HG03039 (cell line): Measurements from ENCODE around the gene KRTAP10-2.
"Not testable (repeated sequence)": the region's sequence is repeated elsewhere in the genome, so short reads cannot be mapped to it uniquely, and the experiment has no call there.

Experiments used
- ATAC-seq: cut with Tn5 transposase; IDR thresholded peaks from one replicate; pipeline ENCODE4 v1.9.1; 2021; ENCODE audit warnings: mild to moderate bottlenecking, moderate library complexity; ENCODE audit not compliant: unreplicated experiment

KRTAP10-2 gene

DNA sequence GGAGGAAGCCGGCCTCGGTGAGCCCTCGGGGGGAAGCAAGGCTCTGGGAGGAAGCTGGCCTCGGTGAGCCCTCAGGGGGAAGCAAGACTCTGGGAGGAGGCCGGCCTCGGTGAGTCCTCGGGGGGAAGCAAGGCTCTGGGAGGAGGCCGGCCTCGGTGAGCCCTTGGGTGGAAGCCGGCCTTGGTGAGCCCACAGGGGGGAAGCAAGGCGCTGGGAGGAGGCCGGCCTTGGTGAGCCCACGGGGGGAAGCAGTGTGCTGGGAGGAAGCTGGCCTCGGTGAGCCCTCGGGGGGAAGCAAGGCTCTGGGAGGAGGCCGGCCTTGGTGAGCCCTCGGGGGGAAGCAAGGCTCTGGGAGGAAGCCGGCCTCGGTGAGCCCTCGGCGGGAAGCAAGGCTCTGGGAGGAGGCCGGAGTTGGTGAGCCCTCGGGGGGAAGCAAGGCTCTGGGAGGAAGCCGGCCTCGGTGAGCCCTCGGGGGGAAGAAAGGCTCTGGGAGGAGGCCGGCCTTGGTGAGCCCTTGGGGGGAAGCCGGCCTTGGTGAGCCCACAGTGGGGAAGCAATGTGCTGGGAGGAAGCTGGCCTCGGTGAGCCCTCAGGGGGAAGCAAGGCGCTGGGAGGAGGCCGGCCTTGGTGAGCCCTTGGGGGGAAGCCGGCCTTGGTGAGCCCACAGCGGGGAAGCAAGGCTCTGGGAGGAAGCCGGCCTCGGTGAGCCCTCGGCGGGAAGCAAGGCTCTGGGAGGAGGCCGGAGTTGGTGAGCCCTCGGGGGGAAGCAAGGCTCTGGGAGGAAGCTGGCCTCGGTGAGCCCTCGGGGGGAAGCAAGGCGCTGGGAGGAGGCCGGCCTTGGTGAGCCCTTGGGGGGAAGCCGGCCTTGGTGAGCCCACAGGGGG, 48.1 kb downstream of the KRTAP10-2 start:
- ATAC-seq = not testable (repeated sequence)

DNA sequence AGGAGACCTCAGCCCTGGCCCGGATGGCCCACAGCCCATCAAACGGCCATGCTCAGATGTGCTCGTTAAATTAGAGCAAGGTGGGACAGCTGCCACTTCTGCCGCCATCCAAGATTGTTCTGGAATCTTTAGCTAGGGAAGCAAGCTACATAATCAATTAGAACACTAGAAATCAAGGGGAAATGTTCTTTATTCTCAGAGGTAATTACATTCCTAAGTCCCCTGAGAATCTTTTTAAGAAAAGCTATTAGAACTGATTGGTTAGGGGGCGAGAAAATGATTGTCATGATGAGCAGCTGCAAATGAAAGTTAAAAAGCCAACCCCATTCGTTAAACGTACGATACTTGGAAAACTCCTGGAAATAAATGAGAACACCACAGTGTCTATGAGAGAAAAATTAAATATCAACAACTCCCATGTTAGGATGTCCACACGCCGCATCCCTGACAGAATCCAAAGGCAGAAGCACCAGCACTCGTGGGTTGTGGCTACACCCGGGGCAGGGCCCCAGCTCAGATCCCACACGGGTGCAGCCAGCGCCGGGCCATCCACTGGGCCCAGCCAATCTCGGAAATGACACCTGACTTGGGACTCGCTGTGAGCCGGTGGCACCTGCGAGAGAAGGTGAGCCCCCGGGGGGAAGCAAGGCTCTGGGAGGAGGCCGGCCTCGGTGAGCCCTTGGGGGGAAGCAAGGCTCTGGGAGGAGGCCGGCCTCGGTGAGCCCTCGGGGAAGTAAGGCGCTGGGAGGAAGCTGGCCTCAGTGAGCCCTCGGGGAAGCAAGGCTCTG, 48.9 kb downstream of the KRTAP10-2 start:
- ATAC-seq = no peak
